Thymus (tissue), 11 donors: Measurements from ENCODE around the gene BCL2L13. TPM values are rescaled to one million over a fixed set of nuclear protein-coding genes. Genes with fewer than 3 reads are reported as not detected.

ENCODE experiments used
- DNase-seq, 9 donors: peaks; one replicate each; pipeline ENCODE4 v3.0.0-alpha.2; 2013; ENCODE audit warnings: low spot score in 9 of 9, low read depth in 6 of 9, missing footprints in 1 of 9
- H3K27ac ChIP-seq, 2 donors: one replicate each; pipeline ENCODE4 v1.5.1; 2013; ENCODE audit warnings: control low read depth in 1 of 2, low read depth in 1 of 2, low read length in 1 of 2, mild to moderate bottlenecking in 1 of 2, moderate library complexity in 1 of 2
- H3K27me3 ChIP-seq, 2 donors: one replicate each; pipeline ENCODE4 v1.5.1; 2013; ENCODE audit warnings: low read length in 1 of 2; ENCODE audit not compliant: control insufficient read depth in 2 of 2, insufficient read depth in 1 of 2
- H3K36me3 ChIP-seq, 2 donors: one replicate each; pipeline ENCODE4 v1.5.1; 2013; ENCODE audit warnings: low read length in 1 of 2, mild to moderate bottlenecking in 1 of 2, moderate library complexity in 1 of 2; ENCODE audit not compliant: control insufficient read depth in 2 of 2, insufficient read depth in 2 of 2
- H3K4me1 ChIP-seq, 2 donors: one replicate each; pipeline ENCODE4 v1.5.1; 2013; ENCODE audit warnings: low read length in 2 of 2; ENCODE audit not compliant: control insufficient read depth in 2 of 2, insufficient read depth in 2 of 2
- H3K4me3 ChIP-seq, 2 donors: one replicate each; pipeline ENCODE4 v1.5.1; 2013; ENCODE audit warnings: low read length in 2 of 2, control low read depth in 1 of 2, mild to moderate bottlenecking in 1 of 2
- H3K9me3 ChIP-seq, 2 donors: one replicate each; pipeline ENCODE4 v1.5.1; 2013; ENCODE audit warnings: low read length in 1 of 2, mild to moderate bottlenecking in 1 of 2; ENCODE audit not compliant: control insufficient read depth in 2 of 2, insufficient read depth in 1 of 2
- WGBS: extraction: QIAGEN DNeasy Blood & Tissue Kit; methylation state at CpG from one replicate; pipeline ENCODE4 v1.1.7; 2013; 5-methylcytosine and 5-hydroxymethylcytosine counted together
- polyA plus RNA-seq: library from polyadenylated mRNA; stranded (reverse); fragments of 200-250 nt; gene quantifications from one replicate; pipeline ENCODE4 v1.2.3, GENCODE V29; 2013
- total RNA-seq: library from RNA; stranded (reverse); fragments of 120-200 nt; gene quantifications from one replicate; pipeline ENCODE4 v1.2.4, GENCODE V29; 2013
- donor health status: healthy.

The BCL2L13 gene
- total and polyA plus RNA-seq, 2 donors, result 27.3 to 27.6 TPM

DNA sequence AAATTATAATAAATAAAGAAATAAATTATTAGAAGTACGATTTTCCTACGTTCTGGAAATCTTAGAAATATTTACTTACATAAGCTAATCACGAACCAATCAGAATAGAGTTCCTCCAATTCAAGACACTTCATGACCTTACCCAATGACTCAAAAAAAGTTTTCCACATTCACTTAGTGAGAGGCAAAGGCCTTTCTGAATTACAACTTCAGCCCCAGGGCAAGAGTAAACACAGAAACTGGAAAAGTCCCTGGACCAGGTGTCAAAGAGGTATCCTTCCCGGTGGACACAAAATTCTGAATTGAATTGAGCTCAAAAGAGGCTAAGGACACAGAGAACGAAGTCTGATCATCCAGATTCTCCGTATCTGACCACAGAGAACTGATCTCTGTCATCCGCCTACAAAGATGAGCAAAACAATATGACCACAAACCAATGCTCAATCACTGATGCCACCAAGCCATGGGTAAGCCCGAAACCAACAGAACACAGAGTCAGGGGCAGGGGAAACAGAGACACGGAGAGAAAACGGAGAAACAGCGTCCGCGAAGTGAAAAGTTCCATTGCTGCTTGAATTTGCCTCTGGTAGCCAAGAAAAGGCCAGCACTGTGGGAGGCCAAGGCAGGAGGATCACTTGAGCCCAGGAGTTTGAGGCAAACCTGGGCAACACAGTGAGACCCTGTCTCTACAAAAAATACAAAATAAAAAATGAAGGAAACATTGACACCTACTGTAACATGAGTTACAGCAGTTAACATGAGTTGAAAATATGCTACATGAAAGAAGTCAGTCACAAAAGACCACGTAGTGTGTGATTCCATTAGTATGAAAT, 128.9 kb downstream of the BCL2L13 start:
- H3K27ac ChIP-seq, result peak overlapping the region in 1 of 2 donors; percentile 26
- WGBS, result 88% methylated on average over 14 of the region's 14 CpGs
- peaks cover 5 to 11% of the 10 kb centered on the region in 2 donors for H3K36me3 ChIP-seq
- H3K4me3 ChIP-seq, result no peak overlapping the region
- no peaks in the 10 kb centered on the region for H3K27me3 ChIP-seq
- peaks cover 28 to 48% of the 10 kb centered on the region in 2 donors for H3K4me1 ChIP-seq
- DNase-seq, result no peak
- H3K9me3 ChIP-seq, result no peaks in the 10 kb centered on the region

DNA sequence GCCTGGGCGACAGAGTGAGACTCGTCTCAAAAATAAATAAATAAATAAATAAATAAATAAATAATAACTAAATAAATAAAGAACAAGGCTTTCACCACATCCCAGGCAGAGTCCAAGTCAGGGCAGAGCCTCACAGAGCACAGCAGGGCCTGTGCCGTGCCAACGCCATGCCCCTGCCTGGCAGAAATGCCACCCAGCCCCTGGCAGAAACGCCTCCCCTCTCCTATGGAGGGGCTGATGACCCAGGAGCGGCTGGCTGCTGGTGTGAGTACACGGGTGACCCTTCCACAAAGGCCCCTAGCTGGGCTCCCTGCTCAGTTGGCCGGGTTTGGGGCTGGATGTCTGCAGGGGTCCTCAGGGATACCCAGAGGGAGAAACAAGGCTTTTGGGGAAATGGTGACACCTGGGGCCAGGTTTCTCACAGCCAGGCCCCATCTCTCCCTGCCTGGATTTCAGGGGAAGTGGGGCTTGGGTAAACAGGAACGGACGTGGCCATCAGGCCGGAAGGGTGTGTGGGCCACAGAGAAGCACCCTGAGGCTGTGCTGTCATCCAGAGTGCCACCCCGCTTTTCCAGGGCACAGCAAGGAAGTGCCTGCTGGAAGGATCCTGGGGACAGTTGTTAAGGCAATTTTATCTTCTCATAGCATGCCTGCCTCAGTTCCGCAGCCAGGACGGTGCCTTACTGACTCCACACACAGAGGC, 130.6 kb downstream of the BCL2L13 start:
- DNase-seq, result no peak
- WGBS, result 90% methylated on average over 14 of the region's 14 CpGs
- no peak overlapping the region for H3K4me3 ChIP-seq

DNA sequence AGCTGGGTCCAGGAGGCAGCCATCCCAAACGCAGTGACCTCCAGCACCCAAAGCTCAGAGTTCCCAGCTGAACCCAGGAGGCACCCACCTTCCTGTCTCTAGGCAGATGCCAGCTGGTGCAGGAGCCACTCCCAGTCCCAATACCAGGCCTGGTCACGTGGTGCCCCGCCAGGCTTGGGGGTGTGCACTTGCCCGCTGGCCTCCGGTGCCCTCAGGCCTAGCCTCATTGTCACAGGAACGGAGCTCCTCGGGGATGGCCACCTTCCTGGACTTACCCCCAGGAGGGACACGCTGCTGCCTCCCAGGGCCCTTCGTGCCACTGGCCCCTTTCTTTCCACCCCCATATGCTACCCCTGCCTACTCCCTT, 131.1 kb downstream of the BCL2L13 start:
- Histone ChIP-seq H3K27ac (peak overlapping the region in 1 of 2 donors; percentile 43), H3K4me1 (peaks cover 30 to 50% of the 10 kb centered on the region in 2 donors), H3K27me3 (peaks cover 0 to 2% of the 10 kb centered on the region in 2 donors), H3K36me3 (peaks cover 5 to 11% of the 10 kb centered on the region in 2 donors), H3K9me3 (no peaks in the 10 kb centered on the region), H3K4me3 (no peak overlapping the region)
- WGBS, result 92% methylated on average over 9 of the region's 9 CpGs
- no peak for DNase-seq

More for the DNA sequence above, 130.6 kb downstream of the BCL2L13 start:
- peaks cover 31 to 52% of the 10 kb centered on the region in 2 donors for H3K4me1 ChIP-seq
- H3K36me3 ChIP-seq, result peaks cover 5 to 11% of the 10 kb centered on the region in 2 donors
- peaks cover 0 to 2% of the 10 kb centered on the region in 2 donors for H3K27me3 ChIP-seq
- no peaks in the 10 kb centered on the region for H3K9me3 ChIP-seq
- peak overlapping the region in 1 of 2 donors; percentile 43 for H3K27ac ChIP-seq

DNA sequence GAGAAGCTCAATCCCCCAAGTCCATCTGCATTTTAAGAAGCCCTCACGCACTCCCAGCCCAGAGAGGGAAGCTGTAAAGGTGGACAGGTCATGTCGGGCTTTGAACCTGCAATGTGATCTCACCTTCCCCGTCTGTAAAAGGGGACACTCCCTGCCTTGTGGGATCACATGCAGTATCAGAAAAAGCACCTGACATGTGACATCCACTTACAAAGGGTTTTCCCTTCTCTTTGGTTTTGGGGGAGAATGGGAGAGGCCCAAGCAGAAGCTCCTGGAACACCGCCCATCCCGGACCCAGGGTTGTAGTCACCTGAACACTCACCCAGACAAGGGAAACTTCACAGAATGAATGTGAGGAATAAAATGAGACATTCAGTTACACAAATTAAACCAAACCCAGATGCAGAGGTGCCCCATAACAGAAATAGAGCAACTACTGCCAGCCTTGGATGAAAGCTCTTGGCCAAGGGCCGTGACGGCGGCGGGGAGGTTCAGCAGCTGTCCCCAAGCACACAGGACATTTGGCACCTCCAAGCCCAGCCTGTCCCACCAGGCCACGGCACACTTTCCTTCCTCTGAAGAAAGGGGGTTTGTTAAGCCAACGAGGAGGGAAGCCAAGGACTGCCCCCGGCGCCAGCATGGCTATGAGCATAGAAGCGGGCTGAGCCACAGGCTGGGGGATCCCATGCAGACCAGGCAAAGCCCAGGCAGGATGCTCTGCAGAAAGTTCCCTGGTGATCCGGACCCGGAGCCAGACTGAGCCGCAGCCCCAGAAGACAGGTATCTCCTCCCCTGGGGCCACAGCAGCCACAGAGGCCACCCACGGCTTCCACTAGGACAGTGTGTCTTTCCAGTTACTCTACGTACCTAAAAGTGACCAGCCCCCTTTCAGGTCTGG, 131.9 kb downstream of the BCL2L13 start:
- H3K27me3 ChIP-seq, result peaks cover 0 to 2% of the 10 kb centered on the region in 2 donors
- no peak overlapping the region for H3K4me3 ChIP-seq
- H3K27ac ChIP-seq, result no peak overlapping the region
- H3K36me3 ChIP-seq, result peaks cover 5 to 11% of the 10 kb centered on the region in 2 donors
- no peaks in the 10 kb centered on the region for H3K9me3 ChIP-seq
- 94% methylated on average over 19 of the region's 19 CpGs for WGBS
- DNase-seq, result no peak
- peaks cover 35 to 52% of the 10 kb centered on the region in 2 donors for H3K4me1 ChIP-seq

DNA sequence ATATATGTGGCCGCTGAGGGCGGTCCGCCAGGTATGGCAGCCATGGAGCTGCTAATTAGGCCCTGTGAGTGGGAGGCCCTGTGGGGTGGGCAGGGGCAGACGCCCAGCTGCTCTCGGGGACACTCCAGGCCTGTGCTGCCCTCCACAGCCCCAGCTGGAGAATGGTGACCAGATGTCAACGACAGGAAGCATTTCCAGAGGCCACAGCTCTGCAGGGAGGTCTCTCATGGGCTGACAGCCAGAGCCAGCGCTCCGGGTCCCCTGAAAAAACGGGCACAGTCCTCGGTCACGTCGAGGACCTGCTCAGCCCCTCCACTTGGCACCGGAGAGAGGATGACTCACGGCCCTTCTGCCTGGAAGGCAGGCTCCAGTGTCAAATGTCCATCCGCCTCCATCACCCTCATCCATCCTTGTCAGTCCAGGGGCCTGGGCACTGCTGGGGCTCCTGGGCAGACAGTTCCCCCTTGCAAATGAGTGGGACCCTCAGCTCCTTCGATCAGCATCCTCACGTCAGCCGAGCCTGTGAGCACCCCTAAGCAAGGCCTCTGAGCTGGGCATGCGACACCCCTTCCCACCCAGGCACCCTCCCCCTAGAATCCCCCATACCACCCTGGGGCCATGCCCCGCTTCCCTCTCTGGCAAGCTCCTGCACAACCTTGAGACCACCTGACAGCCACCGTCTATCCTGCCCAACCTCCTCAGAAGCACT, 133.8 kb downstream of the BCL2L13 start:
- H3K9me3 ChIP-seq, result no peaks in the 10 kb centered on the region
- H3K27me3 ChIP-seq, result peaks cover 0 to 2% of the 10 kb centered on the region in 2 donors
- H3K4me1 ChIP-seq, result peaks cover 47 to 65% of the 10 kb centered on the region in 2 donors
- peak overlapping the region; percentile 50 to 86 for H3K4me3 ChIP-seq
- DNase-seq, result no peak
- peak overlapping the region in 1 of 2 donors; percentile 2 for H3K27ac ChIP-seq
- peaks cover 5 to 11% of the 10 kb centered on the region in 2 donors for H3K36me3 ChIP-seq
- WGBS, result 89% methylated on average over 21 of the region's 21 CpGs

DNA sequence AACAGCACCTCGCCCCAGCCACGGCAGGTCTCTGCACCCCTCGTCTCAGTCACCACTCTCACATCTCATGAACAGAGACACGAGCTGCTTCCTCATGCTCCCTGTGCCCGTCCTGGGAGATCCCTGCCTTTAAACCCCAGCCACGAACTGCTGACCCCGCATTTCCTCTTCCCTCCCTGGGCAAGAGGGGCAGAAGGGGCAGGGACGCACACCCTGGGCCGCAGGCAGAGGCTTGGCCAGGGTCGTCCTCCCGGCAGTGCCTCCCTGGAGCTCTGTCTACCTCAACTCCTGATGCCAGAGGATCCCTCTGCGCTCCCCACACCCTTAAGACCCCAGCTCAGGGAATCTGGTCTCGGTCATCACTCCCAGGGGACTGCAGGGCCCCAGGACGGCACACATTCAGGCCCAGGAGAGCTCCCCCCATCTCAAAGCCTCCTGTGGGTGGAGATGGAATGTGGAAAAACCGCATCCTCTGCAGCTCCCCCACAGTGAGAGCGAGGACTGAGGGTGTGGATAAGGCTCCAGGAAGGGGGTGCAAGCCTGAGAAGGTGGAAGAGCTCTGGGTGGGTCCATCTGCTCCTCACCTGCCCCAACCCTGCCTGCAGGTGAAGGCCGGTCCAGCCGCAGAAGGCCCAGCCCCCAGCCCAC, 134.5 kb downstream of the BCL2L13 start:
- Histone ChIP-seq H3K36me3 (peaks cover 5 to 11% of the 10 kb centered on the region in 2 donors), H3K9me3 (no peaks in the 10 kb centered on the region), H3K4me3 (peak overlapping the region; percentile 50 to 86), H3K27me3 (peaks cover 0 to 2% of the 10 kb centered on the region in 2 donors), H3K27ac (no peak overlapping the region), H3K4me1 (peaks cover 43 to 65% of the 10 kb centered on the region in 2 donors)
- no peak for DNase-seq
- 33% methylated on average over 18 of the region's 18 CpGs for WGBS

DNA sequence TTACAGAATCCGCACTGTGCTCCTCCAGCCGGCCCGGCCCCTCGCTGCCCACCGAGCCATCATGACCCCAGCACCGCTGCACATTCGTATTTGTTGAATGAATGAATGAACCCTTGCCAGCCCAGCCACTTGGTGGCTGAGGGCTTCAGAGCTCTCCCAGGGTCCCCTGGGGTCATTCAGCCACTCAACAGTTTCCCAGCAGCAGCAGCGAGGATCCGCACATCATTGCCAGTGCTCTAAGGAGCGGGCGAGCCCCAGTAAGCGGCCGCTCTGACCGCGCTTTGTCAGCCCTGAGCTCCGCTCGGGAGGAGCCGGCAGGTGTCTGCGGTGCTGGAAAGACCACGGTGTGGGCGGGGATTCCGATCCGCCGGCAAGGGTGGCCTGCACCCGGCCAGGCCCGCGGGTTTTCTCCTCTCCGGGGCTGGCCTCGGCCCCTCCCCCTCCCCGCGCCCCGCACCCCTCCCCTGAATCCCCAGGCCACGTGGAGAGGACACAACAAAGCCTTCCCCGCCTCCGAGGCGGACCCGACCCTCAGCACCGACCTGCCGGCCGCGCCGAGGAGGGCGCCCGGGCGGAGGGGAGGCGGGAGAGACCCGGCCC, 135.1 kb downstream of the BCL2L13 start:
- peak in 1 of 9 donors; percentile 66 for DNase-seq
- Histone ChIP-seq H3K4me3 (peak overlapping the region; percentile 50 to 86), H3K4me1 (peaks cover 46 to 68% of the 10 kb centered on the region in 2 donors), H3K27ac (peak overlapping the region in 1 of 2 donors; percentile 82), H3K27me3 (peaks cover 0 to 2% of the 10 kb centered on the region in 2 donors), H3K36me3 (peaks cover 5 to 11% of the 10 kb centered on the region in 2 donors), H3K9me3 (no peaks in the 10 kb centered on the region)
- WGBS, result 1% methylated on average over 46 of the region's 47 CpGs
